Mammary epithelial cell (primary cell): Measurements from ENCODE around the gene SPDYE6.
"Not testable (repeated sequence)": the region's sequence is repeated elsewhere in the genome, so short reads cannot be mapped to it uniquely, and the experiment has no call there.

ENCODE experiments used
- EZH2 ChIP-seq: IDR thresholded peaks from 2 replicates; pipeline ENCODE4 v1.6.1; 2012; ENCODE audit warnings: low read length, inconsistent platforms, borderline replicate concordance
- TF ChIP-seq, protein P1 (sequence below), 2 donors: IDR thresholded peaks in 1 of 2; conservative IDR thresholded peaks in 1 of 2; 2 replicates each; pipeline ENCODE4 v1.5.1; 2011 to 2012; ENCODE audit warnings: inconsistent platforms in 2 of 2, low read length in 2 of 2, mild to moderate bottlenecking in 2 of 2, control low read depth in 1 of 2, low read depth in 1 of 2; ENCODE audit not compliant: insufficient read depth in 1 of 2; ENCODE audit errors: extremely low read depth in 1 of 2

DNA sequence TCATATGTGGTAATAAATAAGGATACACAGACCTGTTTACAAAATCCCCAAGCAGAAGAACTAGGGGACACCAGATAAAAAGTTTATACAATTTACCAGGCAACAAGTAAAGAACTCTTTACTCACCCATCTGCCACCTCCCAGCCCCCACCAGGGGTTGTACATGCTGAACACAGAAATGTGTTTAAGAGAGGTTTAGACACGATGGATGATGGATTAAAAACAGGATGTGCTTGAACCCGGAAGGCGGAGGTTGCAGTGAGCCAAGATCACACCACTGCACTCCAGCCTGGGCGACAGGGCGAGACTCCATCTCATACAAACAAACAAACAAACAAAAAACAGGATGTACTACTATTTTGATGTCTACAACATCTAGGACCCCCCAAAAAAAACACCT is 27.4 kb downstream of the SPDYE6 start:
- TF ChIP-seq, protein P1, sequence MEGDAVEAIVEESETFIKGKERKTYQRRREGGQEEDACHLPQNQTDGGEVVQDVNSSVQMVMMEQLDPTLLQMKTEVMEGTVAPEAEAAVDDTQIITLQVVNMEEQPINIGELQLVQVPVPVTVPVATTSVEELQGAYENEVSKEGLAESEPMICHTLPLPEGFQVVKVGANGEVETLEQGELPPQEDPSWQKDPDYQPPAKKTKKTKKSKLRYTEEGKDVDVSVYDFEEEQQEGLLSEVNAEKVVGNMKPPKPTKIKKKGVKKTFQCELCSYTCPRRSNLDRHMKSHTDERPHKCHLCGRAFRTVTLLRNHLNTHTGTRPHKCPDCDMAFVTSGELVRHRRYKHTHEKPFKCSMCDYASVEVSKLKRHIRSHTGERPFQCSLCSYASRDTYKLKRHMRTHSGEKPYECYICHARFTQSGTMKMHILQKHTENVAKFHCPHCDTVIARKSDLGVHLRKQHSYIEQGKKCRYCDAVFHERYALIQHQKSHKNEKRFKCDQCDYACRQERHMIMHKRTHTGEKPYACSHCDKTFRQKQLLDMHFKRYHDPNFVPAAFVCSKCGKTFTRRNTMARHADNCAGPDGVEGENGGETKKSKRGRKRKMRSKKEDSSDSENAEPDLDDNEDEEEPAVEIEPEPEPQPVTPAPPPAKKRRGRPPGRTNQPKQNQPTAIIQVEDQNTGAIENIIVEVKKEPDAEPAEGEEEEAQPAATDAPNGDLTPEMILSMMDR (conservative IDR thresholded peaks at IDR 0.05 in 1 of 2, IDR thresholded peaks at IDR 0.05 in 1 of 2; ENCODE audit: extremely low read depth in 1 of 2, insufficient read depth in 1 of 2, low read depth in 1 of 2, low read length in 2 of 2): not testable (repeated sequence)
- not testable (repeated sequence) for TF ChIP-seq EZH2
